Prostate gland (tissue), 2 donors: ENCODE measurements around the gene SERPINB7. TPM values are rescaled to one million over a fixed set of nuclear protein-coding genes. Genes with fewer than 3 reads are reported as not detected.

Experiments used
- DNase-seq: peaks from one replicate; pipeline ENCODE4 v3.0.0-alpha.2; 2019; ENCODE audit warnings: low spot score
- H3K27ac ChIP-seq, 2 donors: fragments of 200-600 bp; sonication (generic); 2 replicates each; pipeline ENCODE4 v1.5.1; 2017 to 2019
- H3K27me3 ChIP-seq: fragments of 200-600 bp; sonication (generic); replicated peaks from 2 replicates; pipeline ENCODE4 v1.5.1; 2019; ENCODE audit not compliant: insufficient read depth
- H3K36me3 ChIP-seq, 2 donors: fragments of 200-600 bp; sonication (generic); 1 replicate in 1 of 2; 2 replicates in 1 of 2; pipeline versions ENCODE4 v1.5.1 to v1.8.1; 2017 to 2019
- H3K4me1 ChIP-seq: fragments of 200-600 bp; sonication (generic); replicated peaks from 2 replicates; pipeline ENCODE4 v1.5.1; 2019
- H3K4me3 ChIP-seq, 2 donors: fragments of 200-600 bp; sonication (generic); 2 replicates each; pipeline ENCODE4 v1.5.1; 2017 to 2019
- H3K9me3 ChIP-seq: fragments of 200-600 bp; sonication (generic); 2 replicates; pipeline ENCODE4 v1.5.1; 2017
- CTCF ChIP-seq, 4 experiments: fragments of 200-600 bp in 2 of 4; fragments of 450-650 bp in 2 of 4; sonication (generic) in 2 of 4; IDR thresholded peaks; 1 replicate in 3 of 4; 2 replicates in 1 of 4; pipeline ENCODE4 v1.5.1; 2016 to 2019; ENCODE audit warnings: antibody characterized with exemption in 4 of 4, mild to moderate bottlenecking in 2 of 4, moderate library complexity in 2 of 4
- POLR2A ChIP-seq: fragments of 450-650 bp; IDR thresholded peaks from one replicate; pipeline ENCODE4 v1.6.1; 2016; ENCODE audit warnings: antibody characterized with exemption, mild to moderate bottlenecking
- POLR2AphosphoS5 ChIP-seq: sonication (generic); formaldehyde crosslinking; IDR thresholded peaks from one replicate; pipeline ENCODE4 v1.6.1; 2017; ENCODE audit warnings: antibody characterized with exemption
- WGBS: methylation state at CpG from one replicate; pipeline ENCODE4 v1.1.5; 2018; 5-methylcytosine and 5-hydroxymethylcytosine counted together
- intact Hi-C: fragments of 100-400 bp; cut with DNase I; formaldehyde crosslinking; loops from one replicate; pipeline ENCODE4 v1.14.2; 2022
- total RNA-seq, 2 donors: library from RNA; depleted of rRNA; stranded (reverse); fragments of >200 nt; gene quantifications; one replicate each; pipeline ENCODE4 v1.1.0, GENCODE V29; 2016

SERPINB7 gene
- total RNA-seq, 2 donors from 2014 or later, result 0.97 TPM; not detected in 1

GRCh38 chr18:63741769-63742168, 33.4 kb upstream of the SERPINB7 start:
- Histone ChIP-seq H3K27ac (no peak overlapping the region), H3K4me3 (no peak overlapping the region), H3K36me3 (no peaks in the 10 kb centered on the region), H3K9me3 (no peaks in the 10 kb centered on the region), H3K27me3 (no peaks in the 10 kb centered on the region), H3K4me1 (no peaks in the 10 kb centered on the region)
- intact Hi-C loops, result no loop called here
- 25% methylated on average over 4 of the region's 4 CpGs for WGBS
- DNase-seq, result no peak
- TF ChIP-seq POLR2AphosphoS5, result no peak
- TF ChIP-seq POLR2A, result no peak
- TF ChIP-seq CTCF (IDR thresholded peaks at IDR 0.05), result peak in 3 of 4 experiments; percentile 33 to 76 (median 73)

GRCh38 chr18:63747006-63747405, 28.2 kb upstream of the SERPINB7 start:
- H3K27ac ChIP-seq, result no peak overlapping the region
- TF ChIP-seq CTCF (IDR thresholded peaks at IDR 0.05) (no peak), POLR2AphosphoS5 (no peak), POLR2A (no peak)
- no peaks in the 10 kb centered on the region for H3K36me3 ChIP-seq
- intact Hi-C loops, result no loop called here
- no peaks in the 10 kb centered on the region for H3K4me1 ChIP-seq
- H3K27me3 ChIP-seq, result no peaks in the 10 kb centered on the region
- DNase-seq, result no peak
- 91% methylated on average over 2 of the region's 2 CpGs for WGBS
- H3K4me3 ChIP-seq, result no peak overlapping the region
- H3K9me3 ChIP-seq, result no peaks in the 10 kb centered on the region

- 88% methylated on average over 1 of the region's 1 CpG for WGBS
- Histone ChIP-seq H3K27ac (no peak overlapping the region), H3K4me3 (no peak overlapping the region), H3K4me1 (no peaks in the 10 kb centered on the region), H3K9me3 (no peaks in the 10 kb centered on the region), H3K27me3 (no peaks in the 10 kb centered on the region), H3K36me3 (no peaks in the 10 kb centered on the region)
- no peak for DNase-seq
- intact Hi-C loops, result no loop called here
- TF ChIP-seq POLR2A (no peak), POLR2AphosphoS5 (no peak), CTCF (IDR thresholded peaks at IDR 0.05) (no peak)
Measured at GRCh38 chr18:63749489-63749888, 25.7 kb upstream of the SERPINB7 start.

- Histone ChIP-seq H3K4me1 (no peaks in the 10 kb centered on the region), H3K27ac (no peak overlapping the region)
- TF ChIP-seq POLR2A (no peak), CTCF (IDR thresholded peaks at IDR 0.05) (no peak), POLR2AphosphoS5 (no peak)
Measured at GRCh38 chr18:63752636-63753035, 22.6 kb upstream of the SERPINB7 start.

GRCh38 chr18:63753676-63754075, 21.5 kb upstream of the SERPINB7 start:
- intact Hi-C loops, result no loop called here
- H3K27me3 ChIP-seq, result no peaks in the 10 kb centered on the region
- no peak overlapping the region for H3K4me3 ChIP-seq
- H3K9me3 ChIP-seq, result no peaks in the 10 kb centered on the region
- no peak for TF ChIP-seq POLR2AphosphoS5
- TF ChIP-seq CTCF (IDR thresholded peaks at IDR 0.05), result no peak
- TF ChIP-seq POLR2A, result no peak
- no peaks in the 10 kb centered on the region for H3K4me1 ChIP-seq
- no peak for DNase-seq
- H3K36me3 ChIP-seq, result no peaks in the 10 kb centered on the region
- no peak overlapping the region for H3K27ac ChIP-seq

More at GRCh38 chr18:63752636-63753035, 22.6 kb upstream of the SERPINB7 start:
- Histone ChIP-seq H3K36me3 (no peaks in the 10 kb centered on the region), H3K27me3 (no peaks in the 10 kb centered on the region), H3K9me3 (no peaks in the 10 kb centered on the region), H3K4me3 (no peak overlapping the region)
- 82% methylated on average over 2 of the region's 2 CpGs for WGBS
- no peak for DNase-seq
- intact Hi-C loops, result no loop called here
